ENCODE results near the gene NRSN1.
"Not testable (repeated sequence)": the region's sequence is repeated elsewhere in the genome, so short reads cannot be mapped to it uniquely, and the experiment has no call there.

Gene NRSN1

GRCh38 chr6:24125980-24126379 is at the start of gene NRSN1:
TSS of gene NRSN1 (plus strand) at chr6:24126215. CDS start at chr6:24134328, 8,113 bp downstream.
- DNase-seq, result no peak

GRCh38 chr6:24078200-24078599 is 47.8 kb upstream of the NRSN1 start:
- DNase-seq, result no peak

GRCh38 chr6:24079076-24079475 is 46.9 kb upstream of the NRSN1 start:
- DNase-seq, result no peak

DNA sequence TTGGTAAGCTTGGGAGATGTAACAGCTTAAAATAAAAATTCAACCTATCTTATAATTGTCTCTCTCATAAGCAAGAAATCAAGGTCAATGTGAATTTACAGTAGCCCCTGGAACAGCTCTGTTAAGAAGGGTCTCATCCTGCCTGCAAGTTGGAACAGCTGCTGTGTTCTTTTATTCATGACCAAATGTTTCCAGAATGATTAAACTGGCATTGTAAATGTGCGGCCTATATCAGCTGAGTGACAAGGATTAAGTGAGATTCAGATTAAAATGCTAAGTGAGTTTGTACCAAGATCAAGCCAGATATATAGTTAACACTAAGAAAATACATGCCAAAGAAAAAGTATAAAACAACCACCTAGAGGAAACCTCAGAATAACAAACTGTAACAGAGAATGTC is 45.3 kb upstream of the NRSN1 start:
- no peak for DNase-seq

GRCh38 chr6:24089736-24090135 is 36.3 kb upstream of the NRSN1 start:
- no peak for DNase-seq

- DNase-seq, result no peak
Measured at GRCh38 chr6:24092407-24092806, 33.6 kb upstream of the NRSN1 start.

GRCh38 chr6:24093381-24093780 is 32.6 kb upstream of the NRSN1 start:
- no peak for DNase-seq

DNA sequence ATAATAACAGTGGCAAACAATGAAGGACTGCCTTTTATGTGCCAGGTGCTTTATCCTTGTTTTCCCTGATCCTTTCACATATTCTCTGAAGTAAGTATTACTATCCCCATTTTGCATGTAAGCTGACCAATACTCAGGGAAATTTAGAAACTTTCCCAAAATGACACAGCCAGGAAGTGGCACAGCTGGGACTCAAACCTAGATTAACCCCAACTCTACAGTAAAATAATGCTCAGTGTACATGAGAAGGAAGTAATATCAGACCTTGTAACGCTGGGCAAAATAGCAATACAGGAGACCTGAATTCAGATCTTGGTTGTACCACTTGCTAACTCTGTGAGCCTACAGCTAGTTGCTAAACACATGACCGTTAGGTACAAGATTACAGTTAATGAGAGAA is 26.8 kb upstream of the NRSN1 start:
- no peak for DNase-seq

- DNase-seq, result no peak
Measured at GRCh38 chr6:24100024-24100769, 25.8 kb upstream of the NRSN1 start.

GRCh38 chr6:24100770-24101155 is 25.3 kb upstream of the NRSN1 start:
- DNase-seq, result no peak

GRCh38 chr6:24105191-24105590 is 20.8 kb upstream of the NRSN1 start:
- DNase-seq, result peak; percentile 31

DNA sequence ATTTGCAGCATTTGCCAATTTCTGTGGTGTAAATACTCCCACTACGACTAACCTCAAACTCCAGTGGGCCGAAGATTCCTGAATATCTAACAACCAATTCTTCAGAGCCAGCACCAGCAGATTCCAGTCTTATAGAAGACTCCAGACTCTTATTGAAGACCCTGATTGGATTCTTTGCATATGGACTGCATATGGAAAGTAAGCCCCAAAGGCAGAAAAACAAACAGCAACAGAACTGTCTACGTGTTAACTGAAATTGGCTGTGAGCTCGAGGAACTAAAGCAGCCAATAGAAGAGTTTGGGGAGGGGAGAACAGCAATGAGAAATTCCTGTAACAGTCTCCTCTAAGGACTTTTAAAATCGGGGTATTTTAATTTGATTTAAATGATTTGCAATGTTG is 19.7 kb upstream of the NRSN1 start:
- DNase-seq, result no peak

- DNase-seq, result no peak
Measured at GRCh38 chr6:24107294-24107693, 18.7 kb upstream of the NRSN1 start.

GRCh38 chr6:24108056-24108455 is 18.0 kb upstream of the NRSN1 start:
- no peak for DNase-seq

- no peak for DNase-seq
Measured at GRCh38 chr6:24110417-24110816, 15.6 kb upstream of the NRSN1 start.

GRCh38 chr6:24113891-24114290 is 12.1 kb upstream of the NRSN1 start:
- DNase-seq, result no peak

DNA sequence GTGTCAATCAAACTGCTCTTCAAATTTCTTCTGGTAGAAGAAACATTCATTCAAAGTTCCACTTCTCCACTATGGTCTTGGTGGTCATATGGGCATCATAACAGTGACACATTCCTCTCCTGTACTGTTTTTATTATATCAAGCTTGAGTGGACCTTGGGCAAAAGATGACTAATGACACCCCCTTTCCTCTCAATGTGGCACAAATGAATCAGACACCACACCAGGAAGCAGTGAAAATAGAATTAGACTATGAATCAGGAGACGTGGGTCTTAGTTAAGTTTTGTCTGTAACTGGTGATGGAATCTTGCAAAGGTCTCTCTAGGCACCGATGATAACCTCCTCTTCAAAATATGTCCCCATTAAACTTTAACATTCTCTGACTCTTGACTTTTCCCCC is 9.0 kb upstream of the NRSN1 start:
- no peak for DNase-seq

GRCh38 chr6:24122139-24122538 is 3.9 kb upstream of the NRSN1 start:
- DNase-seq, result no peak

GRCh38 chr6:24126586-24127192 is 674 bp downstream of the NRSN1 start:
- peak; percentile 39 for DNase-seq

- no peak for DNase-seq
Measured at GRCh38 chr6:24127316-24127715, 1.3 kb downstream of the NRSN1 start.

- no peak for DNase-seq
Measured at GRCh38 chr6:24131751-24132150, 5.7 kb downstream of the NRSN1 start.

GRCh38 chr6:24139080-24139479 is 13.1 kb downstream of the NRSN1 start:
- DNase-seq, result no peak

DNA sequence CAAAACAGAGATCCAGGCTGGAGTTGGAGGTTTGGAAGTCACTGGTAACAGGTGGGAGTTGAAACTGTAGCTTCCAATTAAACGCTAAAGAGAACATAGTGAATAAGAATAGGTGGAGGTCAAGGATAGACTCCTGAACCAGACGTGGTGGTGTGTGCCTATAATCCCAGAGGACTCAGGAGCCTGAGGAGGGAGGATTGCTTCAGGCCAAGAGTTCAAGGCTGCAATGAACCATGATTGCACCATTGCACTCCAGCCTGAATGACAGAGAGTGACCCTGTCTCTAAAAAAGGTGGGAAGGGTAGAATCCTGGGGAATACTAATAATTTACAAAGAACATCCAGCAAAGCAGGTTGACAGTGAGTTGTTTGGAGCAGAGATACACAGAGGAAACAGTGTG is 13.6 kb downstream of the NRSN1 start:
- DNase-seq, result no peak

- DNase-seq, result no peak
Measured at GRCh38 chr6:24140591-24140990, 14.6 kb downstream of the NRSN1 start.

DNA sequence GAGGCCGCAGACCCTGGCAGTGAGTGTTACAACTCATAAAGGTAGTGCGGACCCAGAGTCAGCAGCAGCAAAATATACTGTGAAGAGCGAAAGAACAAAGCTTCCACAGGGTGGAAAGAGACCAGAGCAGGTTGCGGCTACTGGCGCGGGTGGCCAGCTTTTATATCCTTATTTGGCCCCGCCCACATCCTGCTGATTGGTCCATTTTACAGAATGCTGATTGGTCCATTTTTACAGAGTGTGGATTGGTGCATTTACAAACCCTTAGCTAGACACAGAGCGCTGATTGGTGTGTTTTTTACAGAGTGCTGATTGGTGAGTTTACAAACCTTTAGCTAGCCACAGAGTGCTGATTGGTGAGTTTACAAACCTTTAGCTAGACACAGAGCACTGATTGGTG is 16.7 kb downstream of the NRSN1 start:
- not testable (repeated sequence) for DNase-seq

Measured in inflammatory macrophage treated with lipopolysaccharide for 4 hours (primary cell).